Spleen (tissue), 7 donors: ENCODE measurements around the gene ELFN1.

Experiments
- CTCF ChIP-seq, 11 experiments: fragments of 200-600 bp in 7 of 11; fragments of 450-650 bp in 4 of 11; sonication (generic) in 4 of 11; IDR thresholded peaks in 8 of 11; conservative IDR thresholded peaks in 3 of 11; 1 replicate in 7 of 11; 2 replicates in 4 of 11; pipeline versions ENCODE4 v1.4.0 to v1.8.0; 2016 to 2021; ENCODE audit warnings: antibody characterized with exemption in 11 of 11, inconsistent platforms in 4 of 11, mild to moderate bottlenecking in 1 of 11
- POLR2AphosphoS5 ChIP-seq, 3 donors: sonication (generic); formaldehyde crosslinking; IDR thresholded peaks; one replicate each; pipeline ENCODE4 v1.5.1; 2017; ENCODE audit warnings: antibody characterized with exemption in 3 of 3
- donor health status: DM: no; HTN: no; CAD: no; lungs with moderate emphysema.
- donor health status: DM: no; HTN: no; CAD: no.
- donor health status: DM: no; HTN: no; CAD: no.

- TF ChIP-seq CTCF (IDR thresholded peaks at IDR 0.05 in 8 of 11, conservative IDR thresholded peaks at IDR 0.05 in 3 of 11): no peak
- no peak for TF ChIP-seq POLR2AphosphoS5 (IDR thresholded peaks at IDR 0.05)
These were observed 5.1 kb downstream of the ELFN1 start for GRCh38 chr7:1675036-1675671.
